ENCODE data around the gene TMEM120B. TPM values are rescaled to one million over a fixed set of nuclear protein-coding genes. Genes with fewer than 3 reads are reported as not detected.

The TMEM120B gene
- total RNA-seq, 2 donors from 2014 or later, result 13.2 to 14.2 TPM

DNA sequence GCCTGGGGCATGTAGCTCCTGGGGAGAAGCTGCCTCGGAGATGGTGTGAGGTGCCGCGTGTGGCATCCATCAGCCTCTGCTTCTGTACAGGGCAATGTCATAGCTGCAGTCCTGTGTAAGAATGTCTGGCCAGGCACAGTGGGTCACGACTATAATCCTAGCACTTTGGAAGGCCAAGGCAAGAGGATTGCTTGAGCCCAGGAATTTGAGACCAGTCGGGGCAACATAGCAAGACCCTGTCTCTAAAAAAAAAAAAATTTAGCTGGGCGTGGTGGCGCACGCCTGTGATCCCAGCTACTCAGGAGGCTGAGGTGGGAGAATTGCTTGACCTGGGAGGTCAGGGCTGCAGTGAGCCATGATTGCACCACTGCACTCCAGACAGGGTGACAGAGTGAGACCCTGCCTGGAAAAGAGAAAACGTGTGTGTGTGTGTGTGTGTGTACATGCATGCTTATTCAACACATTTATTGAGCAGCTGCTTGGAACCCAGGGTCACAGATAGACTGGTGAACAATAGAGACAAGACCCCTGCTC lies 56.8 kb downstream of the TMEM120B start:
- Histone ChIP-seq H3K36me3 (replicated peaks in 1 of 2; ENCODE audit: insufficient read depth in 1 of 2, low read depth in 2 of 2) (no peaks in the 10 kb centered on the region), H3K4me3 (no peak overlapping the region), H3K27me3 (no peaks in the 10 kb centered on the region), H3K4me1 (peaks cover 9% of the 10 kb centered on the region), H3K9me3 (no peaks in the 10 kb centered on the region), H3K27ac (no peak overlapping the region)
- ATAC-seq, result no peak
- TF ChIP-seq, protein P1, sequence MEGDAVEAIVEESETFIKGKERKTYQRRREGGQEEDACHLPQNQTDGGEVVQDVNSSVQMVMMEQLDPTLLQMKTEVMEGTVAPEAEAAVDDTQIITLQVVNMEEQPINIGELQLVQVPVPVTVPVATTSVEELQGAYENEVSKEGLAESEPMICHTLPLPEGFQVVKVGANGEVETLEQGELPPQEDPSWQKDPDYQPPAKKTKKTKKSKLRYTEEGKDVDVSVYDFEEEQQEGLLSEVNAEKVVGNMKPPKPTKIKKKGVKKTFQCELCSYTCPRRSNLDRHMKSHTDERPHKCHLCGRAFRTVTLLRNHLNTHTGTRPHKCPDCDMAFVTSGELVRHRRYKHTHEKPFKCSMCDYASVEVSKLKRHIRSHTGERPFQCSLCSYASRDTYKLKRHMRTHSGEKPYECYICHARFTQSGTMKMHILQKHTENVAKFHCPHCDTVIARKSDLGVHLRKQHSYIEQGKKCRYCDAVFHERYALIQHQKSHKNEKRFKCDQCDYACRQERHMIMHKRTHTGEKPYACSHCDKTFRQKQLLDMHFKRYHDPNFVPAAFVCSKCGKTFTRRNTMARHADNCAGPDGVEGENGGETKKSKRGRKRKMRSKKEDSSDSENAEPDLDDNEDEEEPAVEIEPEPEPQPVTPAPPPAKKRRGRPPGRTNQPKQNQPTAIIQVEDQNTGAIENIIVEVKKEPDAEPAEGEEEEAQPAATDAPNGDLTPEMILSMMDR (IDR thresholded peaks at IDR 0.05), result no peak
- no peak for TF ChIP-seq POLR2A (IDR thresholded peaks at IDR 0.05)
- WGBS, 2 donors, result 61 to 91% methylated on average over 2 to 9 of the region's 9 CpGs
- intact Hi-C loops (cut with DNase I), result no loop called here
- DNase-seq, result no peak

DNA sequence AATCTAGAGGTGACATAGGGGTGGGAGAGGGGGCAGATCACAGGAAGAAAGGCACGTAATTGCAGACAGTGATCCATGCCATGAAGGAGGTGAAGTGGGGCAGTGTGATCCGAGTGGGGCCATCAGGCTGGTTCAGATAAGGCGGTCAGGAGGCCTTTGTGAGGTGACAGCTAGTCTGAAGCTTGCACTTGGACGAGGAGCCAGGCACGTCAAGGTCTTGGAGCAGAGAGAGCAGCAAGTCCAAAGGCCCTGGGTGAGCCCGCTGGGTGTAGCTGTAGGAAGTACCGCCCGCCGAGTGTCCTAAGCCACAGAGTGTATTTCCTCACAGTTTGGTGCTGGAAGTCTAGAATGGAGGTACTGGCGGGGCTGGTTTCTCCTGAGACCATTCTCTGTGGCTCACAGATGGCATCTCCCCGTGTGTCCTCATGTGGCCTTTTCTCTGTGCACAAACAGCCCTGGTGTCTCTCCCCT lies 57.3 kb downstream of the TMEM120B start:
- intact Hi-C loops (cut with DNase I), result no loop called here
- H3K27me3 ChIP-seq, result no peaks in the 10 kb centered on the region
- H3K4me1 ChIP-seq, result peaks cover 9% of the 10 kb centered on the region
- H3K4me3 ChIP-seq, result no peak overlapping the region
- ATAC-seq (no peak), DNase-seq (no peak)
- H3K9me3 ChIP-seq, result no peaks in the 10 kb centered on the region
- no peaks in the 10 kb centered on the region for H3K36me3 ChIP-seq (replicated peaks in 1 of 2; ENCODE audit: insufficient read depth in 1 of 2, low read depth in 2 of 2)
- H3K27ac ChIP-seq, result no peak overlapping the region
- 70 to 74% methylated on average over 9 to 11 of the region's 11 CpGs for WGBS, 2 donors
- TF ChIP-seq, protein P1 (IDR thresholded peaks at IDR 0.05), result no peak

DNA sequence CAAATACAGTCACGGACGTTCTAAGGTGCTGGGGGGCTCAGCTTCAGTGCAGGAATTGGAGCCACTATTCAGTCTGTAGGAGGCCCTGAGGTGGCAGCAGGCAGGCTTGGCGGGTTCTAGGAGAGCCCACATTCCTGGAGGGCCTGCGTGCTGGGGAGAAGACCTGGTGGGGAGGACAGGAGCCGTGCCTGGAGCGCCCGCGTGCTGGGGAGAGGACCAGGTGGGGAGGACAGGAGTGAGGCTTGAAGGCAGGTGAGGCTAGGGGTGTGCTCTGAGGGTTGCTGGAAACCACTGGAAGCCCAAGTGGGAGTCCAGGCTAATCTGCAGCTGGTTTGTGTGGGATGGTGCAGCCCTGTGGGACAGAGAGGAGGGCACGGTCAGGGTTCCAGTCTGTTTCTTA lies 57.8 kb downstream of the TMEM120B start:
- Histone ChIP-seq H3K4me1 (peaks cover 9% of the 10 kb centered on the region), H3K4me3 (no peak overlapping the region), H3K27ac (no peak overlapping the region), H3K9me3 (no peaks in the 10 kb centered on the region), H3K36me3 (replicated peaks in 1 of 2; ENCODE audit: insufficient read depth in 1 of 2, low read depth in 2 of 2) (no peaks in the 10 kb centered on the region), H3K27me3 (no peaks in the 10 kb centered on the region)
- no peak for ATAC-seq
- intact Hi-C loops (cut with DNase I), result no loop called here
- TF ChIP-seq, protein P1 (IDR thresholded peaks at IDR 0.05), result no peak
- no peak for TF ChIP-seq POLR2A (IDR thresholded peaks at IDR 0.05)
- DNase-seq, result no peak
- WGBS, 2 donors, result 77 to 92% methylated on average over 6 to 9 of the region's 9 CpGs

DNA sequence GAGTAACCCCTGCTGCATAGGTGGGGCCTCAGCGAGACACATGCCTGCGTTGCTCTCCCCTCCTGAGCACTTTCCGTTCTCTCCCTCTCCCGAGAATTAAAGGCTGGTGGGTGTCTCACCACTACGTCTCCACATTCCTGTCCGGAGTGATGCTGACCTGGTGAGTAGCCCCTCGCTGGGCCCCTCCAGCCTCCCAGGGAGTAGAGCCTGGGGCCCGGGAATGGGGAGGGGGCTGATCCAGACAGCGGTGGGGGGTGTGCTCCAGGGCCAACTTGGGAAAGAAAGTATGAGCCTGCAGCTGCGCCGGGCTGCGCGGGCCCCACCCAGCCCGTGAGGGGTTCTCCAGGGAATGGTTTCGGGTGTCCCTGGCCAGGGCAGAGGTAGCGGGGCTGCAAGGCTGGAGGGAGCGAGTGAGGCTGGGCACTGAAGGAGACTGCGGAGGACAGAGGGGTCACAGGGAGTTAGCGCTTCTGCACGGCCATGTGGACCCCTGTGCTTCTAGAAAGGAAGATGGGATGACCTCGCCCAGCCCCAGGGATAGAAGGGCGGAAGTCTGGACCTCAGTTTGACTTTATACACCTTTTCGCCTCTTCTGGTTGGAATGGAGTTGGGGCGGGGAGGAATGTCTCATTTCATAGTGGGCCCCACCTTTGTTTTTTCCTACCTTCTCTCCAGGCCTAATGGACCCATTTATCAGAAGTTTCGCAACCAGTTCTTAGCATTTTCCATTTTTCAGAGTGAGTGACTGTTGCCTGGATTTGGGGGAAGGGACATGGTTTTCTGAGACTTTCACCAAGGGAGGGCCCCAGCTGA lies 58.5 kb downstream of the TMEM120B start:
- H3K27me3 ChIP-seq, result no peaks in the 10 kb centered on the region
- no peaks in the 10 kb centered on the region for H3K9me3 ChIP-seq
- peaks cover 11% of the 10 kb centered on the region for H3K4me1 ChIP-seq
- WGBS, 2 donors, result 88 to 90% methylated on average over 14 to 25 of the region's 25 CpGs
- no peak for DNase-seq
- no peak overlapping the region for H3K4me3 ChIP-seq
- H3K27ac ChIP-seq, result no peak overlapping the region
- no peaks in the 10 kb centered on the region for H3K36me3 ChIP-seq (replicated peaks in 1 of 2; ENCODE audit: insufficient read depth in 1 of 2, low read depth in 2 of 2)
- intact Hi-C loops (cut with DNase I), result no loop called here
- ATAC-seq, result no peak
- TF ChIP-seq, protein P1 (IDR thresholded peaks at IDR 0.05), result no peak
- TF ChIP-seq POLR2A (IDR thresholded peaks at IDR 0.05), result no peak

Data from body of pancreas (tissue), 4 donors.